G401 (cell line): Measurements from ENCODE around the gene MYOM1. TPM values are rescaled to one million over a fixed set of nuclear protein-coding genes. Genes with fewer than 3 reads are reported as not detected.
A peak's percentile ranks its signal among the peaks of the same experiment; 100 is the strongest.

Source experiments
- DNase-seq: peaks from one replicate; pipeline ENCODE4 v3.0.0-alpha.2; 2015; ENCODE audit warnings: low spot score
- in situ Hi-C: cut with HindIII; loops from 2 replicates; pipeline ENCODE4 v1.10.0; 2016; ENCODE audit warnings: low sequenced_read_pairs, mixed read lengths
- total RNA-seq: library from RNA; depleted of rRNA; stranded (reverse); fragments of >200 nt; shearing (Covaris generic); gene quantifications from 2 replicates; pipeline ENCODE4 v1.2.3, GENCODE V29; 2014

The MYOM1 gene
- total RNA-seq, 1 experiment from 2014 or later: 0.17 TPM

DNA sequence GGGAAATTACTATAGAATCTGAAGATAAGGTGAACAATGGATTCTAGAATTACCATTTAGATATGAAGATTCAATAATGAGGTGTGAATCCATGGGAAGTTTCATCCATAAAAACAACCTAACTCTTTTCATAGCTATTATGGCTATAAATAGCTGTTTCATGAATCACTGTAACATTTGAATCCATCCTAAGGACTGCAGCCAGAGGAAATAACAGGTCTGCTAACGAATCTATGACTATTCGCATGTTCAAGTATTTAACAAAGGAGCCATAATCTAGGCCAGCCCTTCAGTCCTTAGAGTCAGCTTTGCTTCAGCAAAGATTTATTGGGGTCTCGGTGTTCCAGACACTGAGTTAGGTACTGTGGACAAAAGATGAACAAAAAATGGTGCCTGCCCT, 87.1 kb downstream of the MYOM1 start:
- no peak for DNase-seq
- in situ Hi-C loops: no loop called here

DNA sequence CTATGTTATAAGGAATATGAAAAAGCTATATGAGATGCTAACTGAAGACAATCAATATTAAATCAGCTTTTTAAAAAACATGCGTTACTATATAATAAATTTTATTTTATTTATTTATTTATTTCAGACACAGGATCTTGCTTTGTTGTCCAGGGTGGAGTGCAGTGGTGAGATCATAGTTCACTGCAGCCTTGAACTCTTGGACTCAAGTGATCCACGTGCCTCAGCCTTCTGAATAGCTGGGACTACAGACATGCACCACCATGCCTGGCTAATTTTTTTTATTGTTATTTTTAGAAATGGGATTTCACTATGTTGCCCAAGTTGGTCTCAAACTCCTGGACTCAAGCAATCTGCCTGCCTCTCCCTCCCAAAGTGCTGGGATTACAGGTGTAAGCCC, 89.4 kb downstream of the MYOM1 start:
- in situ Hi-C loops: no loop called here
- DNase-seq: no peak

DNA sequence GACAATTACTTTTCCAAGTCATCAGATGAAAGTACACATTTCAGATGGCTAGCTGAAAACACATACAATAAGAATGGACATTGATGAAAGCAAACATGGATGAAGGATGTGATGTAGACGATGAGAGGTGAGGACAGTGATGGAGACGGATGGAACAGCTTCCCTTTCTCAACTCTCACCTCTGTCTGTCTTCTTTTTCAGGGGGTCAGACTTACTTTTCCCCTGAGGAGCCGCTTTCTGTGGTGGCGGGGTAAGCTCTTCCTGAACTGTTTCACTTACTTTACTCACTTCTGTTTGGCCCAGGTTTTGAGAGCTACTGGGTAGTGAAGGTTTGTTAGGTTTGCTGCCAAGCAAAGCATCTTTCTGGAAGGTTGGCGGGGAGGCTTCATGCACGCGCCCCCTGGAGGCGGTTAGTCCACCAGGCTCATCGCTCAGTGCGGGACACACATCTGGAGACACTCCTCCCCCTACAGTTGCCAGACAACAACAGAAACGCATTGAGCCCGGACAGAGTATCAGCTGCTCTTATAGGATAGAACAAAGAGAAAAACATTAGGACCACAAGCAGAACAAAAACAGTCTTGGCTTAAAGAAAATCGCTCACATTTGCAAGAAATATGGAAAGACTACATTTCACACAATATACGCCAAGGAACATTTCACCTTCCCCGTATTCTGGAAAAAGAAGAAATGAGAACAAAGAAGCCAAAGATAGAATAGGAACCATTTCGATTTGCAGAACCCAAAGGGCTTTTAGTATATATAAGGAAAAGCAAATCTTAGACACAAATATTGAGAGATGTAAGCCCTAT, 90.5 kb downstream of the MYOM1 start:
- in situ Hi-C loops: no loop called here
- DNase-seq: peak; percentile 53

GRCh38 chr18:3126457-3127097, 93.2 kb downstream of the MYOM1 start:
- no peak for DNase-seq
- in situ Hi-C loops: no loop called here

DNA sequence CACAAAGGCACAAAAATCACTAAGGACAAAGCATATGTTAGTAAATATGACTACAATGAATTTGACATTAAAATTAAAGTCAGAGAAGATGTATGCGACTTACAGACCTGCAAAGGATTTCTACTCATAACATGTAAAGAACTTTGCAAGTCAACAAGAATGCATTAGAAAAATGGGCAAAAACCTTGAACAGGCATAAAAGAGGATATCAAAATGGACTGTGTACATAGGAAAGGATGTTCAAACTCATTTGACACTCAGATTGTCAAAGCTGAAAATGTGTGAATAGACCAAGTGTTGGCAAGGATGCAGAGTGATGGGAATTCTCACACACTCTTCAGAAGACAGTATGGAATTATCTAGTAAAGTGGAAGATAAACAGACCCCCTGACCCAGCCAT, 94.9 kb downstream of the MYOM1 start:
- DNase-seq: no peak
- in situ Hi-C loops: no loop called here

GRCh38 chr18:3122851-3123250, 96.9 kb downstream of the MYOM1 start:
- in situ Hi-C loops: no loop called here
- no peak for DNase-seq

- DNase-seq: no peak
- in situ Hi-C loops: no loop called here
These were observed 98.5 kb downstream of the MYOM1 start for GRCh38 chr18:3121259-3121658.

DNA sequence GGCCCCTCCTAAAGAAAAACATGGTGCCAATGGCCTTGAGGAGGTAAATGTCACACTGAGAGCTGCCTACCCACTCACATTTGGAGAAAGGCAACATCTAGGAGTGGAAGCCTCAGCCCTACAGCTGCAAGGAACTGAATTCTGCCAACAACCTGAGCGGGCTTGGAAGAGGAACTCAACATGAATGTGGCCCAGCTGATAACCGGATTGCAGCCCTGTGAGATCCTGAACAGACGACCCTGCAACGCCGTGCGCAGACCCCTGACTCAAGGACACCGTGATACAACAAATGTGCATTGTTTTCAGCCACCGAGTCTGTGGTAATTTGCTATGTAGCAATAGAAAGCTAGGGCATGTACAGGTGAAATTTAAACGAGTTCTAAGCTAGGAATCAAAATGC, 99.4 kb downstream of the MYOM1 start:
- in situ Hi-C loops: no loop called here

DNA sequence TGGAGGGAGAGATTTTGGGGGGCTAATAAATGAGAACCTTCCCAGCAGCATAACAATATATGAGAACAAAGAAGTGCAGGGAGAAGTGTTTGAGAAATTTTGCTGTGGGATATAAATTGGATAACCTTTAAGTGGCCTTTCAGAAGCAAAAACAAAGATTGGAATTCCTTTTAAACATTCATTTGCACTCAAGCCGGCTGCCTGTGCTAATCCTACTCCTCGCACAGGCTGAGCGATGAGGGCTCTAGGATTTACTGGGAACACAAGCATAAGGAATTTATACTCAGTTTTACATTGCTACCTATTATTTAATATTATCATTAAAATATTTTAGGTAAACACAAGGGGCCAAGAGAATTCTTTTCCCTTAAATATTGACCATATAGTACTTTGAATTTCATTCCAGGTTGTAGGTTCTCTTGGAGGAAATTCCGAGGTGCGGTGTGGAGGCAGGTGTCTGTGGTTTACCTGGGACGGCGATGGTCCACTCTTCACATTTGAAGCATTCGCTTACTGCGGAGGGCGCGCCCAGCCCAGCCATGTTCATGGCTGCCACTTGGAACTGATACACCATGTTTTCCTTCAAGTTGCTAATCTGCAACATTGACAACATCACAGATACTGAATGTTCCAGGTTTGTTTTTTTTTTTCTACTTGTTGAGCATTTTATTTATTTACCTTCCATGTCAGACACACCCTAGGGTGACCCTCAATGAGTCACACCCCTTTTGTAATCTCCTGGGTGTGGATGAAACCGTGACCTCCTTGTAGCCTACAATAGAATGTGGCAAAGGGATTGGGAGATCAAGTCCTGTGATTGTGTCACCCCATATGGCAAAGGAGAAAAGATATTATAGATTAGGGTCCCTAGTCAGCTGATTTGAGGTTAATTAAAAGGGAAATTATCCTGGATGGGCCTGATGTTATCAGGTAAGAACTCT, 100.1 kb downstream of the MYOM1 start:
- no peak for DNase-seq
- in situ Hi-C loops: no loop called here

More for the DNA sequence above, 99.4 kb downstream of the MYOM1 start:
- DNase-seq: no peak

DNA sequence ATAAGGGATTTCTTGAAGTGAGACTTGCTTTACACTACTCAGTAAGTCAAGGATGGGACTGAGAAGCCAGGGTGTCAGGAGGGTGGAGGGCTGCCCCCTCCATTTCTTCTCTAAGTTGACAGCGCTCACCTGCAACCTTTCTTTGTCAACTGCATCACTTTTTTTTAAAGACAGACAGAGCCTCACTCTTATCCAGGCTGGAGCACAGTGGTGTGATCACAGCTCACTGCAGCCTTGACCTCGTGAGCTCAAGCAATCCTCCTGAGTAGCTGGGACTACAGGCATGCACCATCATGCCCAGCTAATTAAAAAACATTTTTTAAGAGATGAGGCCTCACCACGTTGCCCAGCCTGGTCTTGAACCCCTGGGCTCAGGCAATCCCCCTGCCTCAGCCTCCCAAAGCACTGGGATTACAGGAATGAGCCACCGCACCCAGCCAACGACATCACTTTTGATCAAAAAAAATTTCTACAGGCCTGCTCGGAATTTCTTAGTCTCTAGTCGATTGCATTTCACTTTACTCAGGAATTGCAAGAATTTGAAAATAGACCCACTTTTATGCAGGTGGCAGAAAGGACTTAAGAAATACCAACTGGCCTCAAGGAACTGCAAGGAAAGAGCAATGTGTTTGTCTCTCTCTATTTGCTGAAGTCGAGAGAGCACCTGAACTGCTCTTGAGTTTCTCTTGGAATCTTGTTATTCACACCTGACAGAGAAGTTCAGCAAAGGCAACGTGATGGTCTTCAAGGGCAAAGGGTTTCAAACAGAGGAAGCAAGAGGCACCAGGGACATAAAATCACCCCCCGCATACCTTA, 101.4 kb downstream of the MYOM1 start:
- in situ Hi-C loops: no loop called here

DNA sequence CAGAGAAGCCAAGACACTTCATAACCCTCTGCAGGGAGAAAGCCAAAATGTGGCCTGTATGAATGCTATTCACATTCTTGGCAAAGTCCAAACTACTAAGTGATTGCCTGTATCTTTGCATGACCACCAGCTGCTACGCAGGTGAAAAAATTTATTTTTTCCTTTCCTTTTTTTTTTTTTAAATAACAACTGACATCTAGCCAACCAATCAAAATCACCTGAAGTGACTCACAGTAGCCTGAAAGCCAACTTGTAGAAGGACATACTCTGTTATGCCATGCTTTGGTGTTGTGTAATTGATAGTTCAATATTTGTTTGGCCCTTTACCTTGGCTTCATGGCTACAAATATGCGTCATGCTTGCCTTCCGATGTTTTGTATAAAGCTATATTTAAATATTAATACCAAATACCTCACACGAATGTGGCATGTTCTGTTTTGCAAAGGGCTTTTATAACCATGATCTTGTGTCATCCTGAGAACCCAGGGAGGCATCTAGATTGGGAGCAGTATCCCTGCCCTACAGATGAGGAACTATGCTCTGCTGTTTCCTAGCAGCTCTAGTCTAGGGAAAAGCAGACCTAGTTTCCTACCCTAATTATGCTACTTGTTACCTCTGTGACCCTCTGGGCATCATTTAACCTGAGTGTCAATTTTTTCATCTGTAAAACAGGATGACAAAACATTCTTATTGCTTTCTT, 102.1 kb downstream of the MYOM1 start:
- no peak for DNase-seq
- in situ Hi-C loops: no loop called here

More for the DNA sequence above, 101.4 kb downstream of the MYOM1 start:
- DNase-seq: no peak

GRCh38 chr18:3115447-3116030, 104.2 kb downstream of the MYOM1 start:
- in situ Hi-C loops: no loop called here

GRCh38 chr18:3114451-3114850, 105.3 kb downstream of the MYOM1 start:
- in situ Hi-C loops: no loop called here
- no peak for DNase-seq

More at GRCh38 chr18:3115447-3116030, 104.2 kb downstream of the MYOM1 start:
- DNase-seq: no peak

GRCh38 chr18:3114026-3114425, 105.7 kb downstream of the MYOM1 start:
- DNase-seq: no peak
- in situ Hi-C loops: no loop called here

DNA sequence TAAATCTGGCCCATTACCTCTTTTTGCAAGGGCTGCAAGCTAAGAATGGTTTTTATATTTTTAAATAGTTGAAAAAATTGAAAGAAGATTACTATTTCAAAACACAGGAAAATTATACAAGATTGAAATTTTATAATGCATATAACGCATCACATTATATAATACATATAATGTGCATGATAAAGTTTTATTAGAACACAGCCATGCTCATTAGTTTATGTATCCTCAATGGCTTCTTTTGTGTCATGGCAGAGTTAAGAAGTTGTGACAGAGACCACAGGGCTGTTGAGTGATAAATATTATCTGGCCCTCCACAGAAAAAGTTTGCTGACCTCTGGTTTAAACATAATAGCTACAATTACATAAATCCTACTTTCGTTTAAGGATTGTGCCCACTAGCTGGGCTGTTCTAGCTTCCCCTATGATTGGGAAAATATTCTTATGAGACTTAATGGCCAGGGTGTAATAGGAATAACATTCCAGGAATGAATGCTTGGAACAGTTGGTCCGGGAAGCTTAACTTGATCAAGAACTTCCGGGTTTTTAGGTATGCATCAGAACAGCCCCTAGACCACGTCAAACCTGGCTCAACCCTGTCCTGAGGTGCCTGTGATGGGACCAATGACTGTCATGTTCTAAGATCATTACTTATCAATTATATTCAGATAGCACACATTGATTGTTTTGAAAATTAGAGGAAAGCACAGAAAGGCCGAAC, 108.1 kb downstream of the MYOM1 start:
- no peak for DNase-seq

GRCh38 chr18:3110034-3110752, 109.6 kb downstream of the MYOM1 start:
- DNase-seq: no peak
- in situ Hi-C loops: no loop called here

More for the DNA sequence above, 108.1 kb downstream of the MYOM1 start:
- in situ Hi-C loops: no loop called here

- DNase-seq: no peak
- in situ Hi-C loops: no loop called here
These were observed 112.0 kb downstream of the MYOM1 start for GRCh38 chr18:3107740-3108151.
